Daoy (cell line): Measurements from ENCODE around the gene ALDH3A1. TPM values are rescaled to one million over a fixed set of nuclear protein-coding genes. Genes with fewer than 3 reads are reported as not detected.
A peak's percentile ranks its signal among the peaks of the same experiment; 100 is the strongest.
"Not testable (repeated sequence)": the region's sequence is repeated elsewhere in the genome, so short reads cannot be mapped to it uniquely, and the experiment has no call there.

ENCODE experiments used
- DNase-seq: peaks from one replicate; pipeline ENCODE4 v3.0.0-alpha.2; 2015; ENCODE audit warnings: low read depth
- total RNA-seq: library from RNA; depleted of rRNA; stranded (reverse); fragments of >200 nt; shearing (Covaris generic); gene quantifications from 2 replicates; pipeline ENCODE4 v1.2.3, GENCODE V29; 2014; rRNA removed

The ALDH3A1 gene
- total RNA-seq, result 1.4 TPM in 1 of 2 replicates, not detected in the other

- DNase-seq, result peak; percentile 32
These were observed at the start of gene ALDH3A1 for GRCh38 chr17:19747829-19748806. Gene ALDH3A1 (minus strand): TSS chr17:19748298. CDS start chr17:19745129, 3,169 bp downstream.

- no peak for DNase-seq
These were observed 48.4 kb upstream of the ALDH3A1 start for GRCh38 chr17:19796457-19796856.

- no peak for DNase-seq
These were observed 43.9 kb upstream of the ALDH3A1 start for GRCh38 chr17:19791918-19792550.

GRCh38 chr17:19787733-19788357 is 39.7 kb upstream of the ALDH3A1 start:
- DNase-seq, result no peak

GRCh38 chr17:19785854-19786253 is 37.8 kb upstream of the ALDH3A1 start:
- DNase-seq, result no peak

GRCh38 chr17:19781488-19782458 is 33.7 kb upstream of the ALDH3A1 start:
- no peak for DNase-seq

GRCh38 chr17:19780846-19781245 is 32.7 kb upstream of the ALDH3A1 start:
- no peak for DNase-seq

- DNase-seq, result no peak
These were observed 25.4 kb upstream of the ALDH3A1 start for GRCh38 chr17:19773534-19773933.

- no peak for DNase-seq
These were observed 24.0 kb upstream of the ALDH3A1 start for GRCh38 chr17:19771971-19772630.

GRCh38 chr17:19770985-19771735 is 23.1 kb upstream of the ALDH3A1 start:
- no peak for DNase-seq

- peak; percentile 19 for DNase-seq
These were observed 22.0 kb upstream of the ALDH3A1 start for GRCh38 chr17:19769946-19770652.

- DNase-seq, result no peak
These were observed 20.1 kb upstream of the ALDH3A1 start for GRCh38 chr17:19768046-19768782.

- DNase-seq, result peak; percentile 73
These were observed 18.5 kb upstream of the ALDH3A1 start for GRCh38 chr17:19766421-19767270.

GRCh38 chr17:19766016-19766415 is 17.9 kb upstream of the ALDH3A1 start:
- no peak for DNase-seq

- not testable (repeated sequence) for DNase-seq
These were observed 15.9 kb upstream of the ALDH3A1 start for GRCh38 chr17:19763991-19764390.

GRCh38 chr17:19763416-19763815 is 15.3 kb upstream of the ALDH3A1 start:
- DNase-seq, result no peak

GRCh38 chr17:19762515-19762961 is 14.4 kb upstream of the ALDH3A1 start:
- DNase-seq, result peak; percentile 72
